ENCODE measurements around the gene SEC24D.
"Not testable (repeated sequence)": the region's sequence is repeated elsewhere in the genome, so short reads cannot be mapped to it uniquely, and the experiment has no call there.

Gene SEC24D

DNA sequence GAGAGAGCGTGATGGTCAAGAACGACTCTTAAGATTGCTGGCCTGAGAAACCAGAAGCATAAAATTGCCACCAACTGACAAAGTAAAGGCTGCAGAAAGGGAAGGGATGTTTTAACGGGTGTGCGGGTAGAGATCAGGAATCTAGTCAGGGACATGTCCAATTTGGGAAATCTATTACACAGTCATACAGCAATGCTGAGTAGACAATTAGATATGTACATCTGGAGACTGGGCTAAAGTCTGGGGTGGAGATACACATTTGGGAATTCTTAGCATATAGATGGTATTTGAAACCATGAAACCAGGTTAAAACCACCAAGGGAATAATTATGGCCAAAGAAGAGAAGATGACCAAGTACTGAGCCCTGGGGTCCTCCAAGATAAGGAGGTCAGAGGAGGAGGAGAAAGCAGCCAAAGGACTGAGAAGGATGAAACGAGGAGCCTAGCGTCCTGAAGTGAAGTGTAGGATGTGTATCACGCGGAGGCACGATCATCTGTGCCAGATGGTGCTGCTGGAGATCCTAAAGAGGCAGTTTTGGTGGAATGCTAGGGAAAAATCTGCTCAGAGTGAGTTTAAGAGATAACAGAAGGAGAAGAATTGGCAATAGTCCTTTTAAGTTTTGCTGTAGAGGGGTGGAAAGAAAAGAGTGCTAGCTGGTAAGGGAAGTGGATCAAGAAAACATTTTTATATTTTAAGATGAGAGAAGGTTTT lies 36.5 kb downstream of the SEC24D start:
- Histone ChIP-seq H3K27me3 (ENCODE audit: control insufficient read depth in 1 of 2, insufficient read depth in 2 of 2, low read length in 2 of 2) (no peaks in the 10 kb centered on the region), H3K9ac (ENCODE audit: low read length) (no peak overlapping the region), H3K4me1 (ENCODE audit: insufficient read depth, low read length) (no peaks in the 10 kb centered on the region), H3K27ac (ENCODE audit: low read depth, low read length) (no peak overlapping the region), H3K9me3 (ENCODE audit: low read length) (no peaks in the 10 kb centered on the region), H3K4me3 (ENCODE audit: low read depth in 1 of 2, low read length in 2 of 2) (no peak overlapping the region), H3K36me3 (ENCODE audit: insufficient read depth, low read length) (peaks cover 43% of the 10 kb centered on the region)

- peaks cover 43% of the 10 kb centered on the region for H3K36me3 ChIP-seq (ENCODE audit: insufficient read depth, low read length)
Observed at GRCh38 chr4:118798658-118799057, 37.3 kb downstream of the SEC24D start.

GRCh38 chr4:118797558-118798142 lies 38.3 kb downstream of the SEC24D start:
- Histone ChIP-seq H3K4me1 (ENCODE audit: insufficient read depth, low read length) (peaks cover 8% of the 10 kb centered on the region), H3K27ac (ENCODE audit: low read depth, low read length) (no peak overlapping the region), H3K9ac (ENCODE audit: low read length) (no peak overlapping the region), H3K4me3 (ENCODE audit: low read depth in 1 of 2, low read length in 2 of 2) (no peak overlapping the region), H3K9me3 (ENCODE audit: low read length) (no peaks in the 10 kb centered on the region), H3K27me3 (ENCODE audit: control insufficient read depth in 1 of 2, insufficient read depth in 2 of 2, low read length in 2 of 2) (no peaks in the 10 kb centered on the region), H3K36me3 (ENCODE audit: insufficient read depth, low read length) (peaks cover 40% of the 10 kb centered on the region)

More at GRCh38 chr4:118798658-118799057, 37.3 kb downstream of the SEC24D start:
- H3K9ac ChIP-seq (ENCODE audit: low read length), result no peak overlapping the region
- H3K9me3 ChIP-seq (ENCODE audit: low read length), result no peaks in the 10 kb centered on the region
- H3K27ac ChIP-seq (ENCODE audit: low read depth, low read length), result no peak overlapping the region
- no peaks in the 10 kb centered on the region for H3K27me3 ChIP-seq (ENCODE audit: control insufficient read depth in 1 of 2, insufficient read depth in 2 of 2, low read length in 2 of 2)
- H3K4me1 ChIP-seq (ENCODE audit: insufficient read depth, low read length), result peaks cover 4% of the 10 kb centered on the region
- H3K4me3 ChIP-seq (ENCODE audit: low read depth in 1 of 2, low read length in 2 of 2), result no peak overlapping the region

- H3K9ac ChIP-seq (ENCODE audit: low read length); H3K27ac ChIP-seq (ENCODE audit: low read depth, low read length); H3K4me3 ChIP-seq (ENCODE audit: low read depth in 1 of 2, low read length in 2 of 2); H3K9me3 ChIP-seq (ENCODE audit: low read length); H3K27me3 ChIP-seq (ENCODE audit: control insufficient read depth in 1 of 2, insufficient read depth in 2 of 2, low read length in 2 of 2): not testable (repeated sequence)
- Histone ChIP-seq H3K4me1 (ENCODE audit: insufficient read depth, low read length) (peaks cover 31% of the 10 kb centered on the region), H3K36me3 (ENCODE audit: insufficient read depth, low read length) (peaks cover 11% of the 10 kb centered on the region)
Observed at GRCh38 chr4:118791690-118792446, 44.1 kb downstream of the SEC24D start.

DNA sequence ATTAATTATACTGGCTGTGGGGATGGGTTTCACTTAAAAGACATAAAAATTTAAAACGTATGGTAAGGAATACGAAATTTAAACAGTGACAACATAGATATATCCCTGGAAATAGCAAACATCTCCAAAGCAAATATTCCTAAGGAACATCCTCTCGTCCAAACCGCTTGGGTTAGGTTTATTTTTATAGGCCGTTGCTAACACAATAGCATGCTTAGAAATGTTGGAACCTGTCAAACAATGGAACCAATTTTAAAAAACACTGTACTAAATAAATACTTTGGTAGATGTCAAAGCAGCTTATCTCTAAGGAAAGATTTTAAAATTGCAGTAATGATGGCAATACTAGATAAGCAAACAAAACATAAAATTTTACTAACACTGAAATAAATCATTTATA lies 45.4 kb downstream of the SEC24D start:
- Histone ChIP-seq H3K4me3 (ENCODE audit: low read depth in 1 of 2, low read length in 2 of 2) (no peak overlapping the region), H3K36me3 (ENCODE audit: insufficient read depth, low read length) (peaks cover 2% of the 10 kb centered on the region), H3K4me1 (ENCODE audit: insufficient read depth, low read length) (peaks cover 31% of the 10 kb centered on the region), H3K27me3 (ENCODE audit: control insufficient read depth in 1 of 2, insufficient read depth in 2 of 2, low read length in 2 of 2) (no peaks in the 10 kb centered on the region), H3K27ac (ENCODE audit: low read depth, low read length) (peak overlapping the region; percentile 52), H3K9me3 (ENCODE audit: low read length) (no peaks in the 10 kb centered on the region), H3K9ac (ENCODE audit: low read length) (no peak overlapping the region)

DNA sequence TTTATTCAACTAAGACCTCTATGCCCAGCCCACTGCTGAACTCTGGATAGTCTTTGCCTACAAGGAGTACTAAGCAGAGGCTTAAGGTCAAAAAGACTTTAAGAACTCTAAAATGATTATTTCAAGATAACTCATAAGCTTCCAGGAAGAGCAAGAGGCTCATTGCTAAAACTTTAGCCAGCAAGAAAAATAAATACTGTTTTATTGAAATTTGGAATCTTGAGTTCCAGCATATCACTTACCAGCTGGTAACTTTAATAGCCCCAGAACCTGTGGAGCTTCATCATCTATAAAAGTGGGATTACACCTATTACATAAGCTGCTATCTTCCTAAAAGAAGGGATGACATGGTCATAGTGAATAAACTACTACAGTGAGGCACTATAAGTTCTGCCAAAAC lies 47.0 kb downstream of the SEC24D start:
- Histone ChIP-seq H3K9ac (ENCODE audit: low read length) (no peak overlapping the region), H3K27ac (ENCODE audit: low read depth, low read length) (peak overlapping the region; percentile 29), H3K4me1 (ENCODE audit: insufficient read depth, low read length) (peaks cover 29% of the 10 kb centered on the region), H3K36me3 (ENCODE audit: insufficient read depth, low read length) (no peaks in the 10 kb centered on the region), H3K4me3 (ENCODE audit: low read depth in 1 of 2, low read length in 2 of 2) (no peak overlapping the region), H3K27me3 (ENCODE audit: control insufficient read depth in 1 of 2, insufficient read depth in 2 of 2, low read length in 2 of 2) (no peaks in the 10 kb centered on the region), H3K9me3 (ENCODE audit: low read length) (no peaks in the 10 kb centered on the region)

- no peaks in the 10 kb centered on the region for H3K27me3 ChIP-seq (ENCODE audit: control insufficient read depth in 1 of 2, insufficient read depth in 2 of 2, low read length in 2 of 2)
- no peak overlapping the region for H3K9ac ChIP-seq (ENCODE audit: low read length)
- H3K36me3 ChIP-seq (ENCODE audit: insufficient read depth, low read length), result no peaks in the 10 kb centered on the region
- peaks cover 23% of the 10 kb centered on the region for H3K4me1 ChIP-seq (ENCODE audit: insufficient read depth, low read length)
- no peak overlapping the region for H3K4me3 ChIP-seq (ENCODE audit: low read depth in 1 of 2, low read length in 2 of 2)
- no peaks in the 10 kb centered on the region for H3K9me3 ChIP-seq (ENCODE audit: low read length)
- no peak overlapping the region for H3K27ac ChIP-seq (ENCODE audit: low read depth, low read length)
Observed at GRCh38 chr4:118787844-118788380, 48.0 kb downstream of the SEC24D start.

GRCh38 chr4:118784776-118785175 lies 51.1 kb downstream of the SEC24D start:
- Histone ChIP-seq H3K36me3 (ENCODE audit: insufficient read depth, low read length) (no peaks in the 10 kb centered on the region), H3K27ac (ENCODE audit: low read depth, low read length) (no peak overlapping the region), H3K4me1 (ENCODE audit: insufficient read depth, low read length) (peaks cover 15% of the 10 kb centered on the region), H3K4me3 (ENCODE audit: low read depth in 1 of 2, low read length in 2 of 2) (no peak overlapping the region), H3K27me3 (ENCODE audit: control insufficient read depth in 1 of 2, insufficient read depth in 2 of 2, low read length in 2 of 2) (no peaks in the 10 kb centered on the region), H3K9ac (ENCODE audit: low read length) (no peak overlapping the region), H3K9me3 (ENCODE audit: low read length) (no peaks in the 10 kb centered on the region)

DNA sequence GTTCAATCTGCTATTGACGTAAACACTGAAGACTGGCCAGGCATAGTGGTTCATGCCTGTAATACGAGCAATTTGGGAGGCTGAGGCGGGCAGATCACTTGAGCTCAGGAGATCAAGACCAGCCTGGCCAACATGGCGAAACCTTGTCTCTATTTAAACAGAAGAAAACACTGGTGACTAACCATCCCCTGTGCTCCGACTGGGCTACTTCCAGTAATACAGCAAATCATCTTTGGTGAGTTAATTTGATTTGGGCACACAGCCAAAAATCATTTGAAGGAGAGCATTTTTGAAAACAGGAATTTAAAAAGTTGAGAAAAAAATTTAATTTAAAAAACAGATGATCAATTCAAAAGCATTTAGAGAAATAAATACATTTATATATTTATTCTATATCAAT lies 52.0 kb downstream of the SEC24D start:
- Histone ChIP-seq H3K27ac (ENCODE audit: low read depth, low read length) (no peak overlapping the region), H3K36me3 (ENCODE audit: insufficient read depth, low read length) (no peaks in the 10 kb centered on the region), H3K4me1 (ENCODE audit: insufficient read depth, low read length) (peaks cover 11% of the 10 kb centered on the region), H3K27me3 (ENCODE audit: control insufficient read depth in 1 of 2, insufficient read depth in 2 of 2, low read length in 2 of 2) (no peaks in the 10 kb centered on the region), H3K9ac (ENCODE audit: low read length) (no peak overlapping the region), H3K9me3 (ENCODE audit: low read length) (no peaks in the 10 kb centered on the region), H3K4me3 (ENCODE audit: low read depth in 1 of 2, low read length in 2 of 2) (no peak overlapping the region)

DNA sequence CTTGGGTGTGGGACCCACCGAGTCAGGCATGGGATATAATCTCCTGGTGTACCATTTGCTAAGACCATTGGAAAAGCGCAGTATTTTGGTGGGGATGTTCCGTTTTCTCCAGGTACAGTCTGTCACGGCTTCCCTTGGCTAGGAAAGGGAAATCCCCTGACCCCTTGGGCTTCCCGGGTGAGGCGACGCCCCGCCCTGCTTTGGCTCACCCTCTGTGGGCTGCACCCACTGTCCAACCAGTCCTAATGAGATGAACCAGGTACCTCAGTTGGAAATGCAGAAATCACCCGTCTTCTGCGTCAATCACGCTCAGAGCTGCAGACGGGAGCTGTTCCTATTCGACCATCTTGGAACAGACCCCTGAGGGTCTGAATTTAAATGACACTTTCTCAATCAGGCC lies 53.0 kb downstream of the SEC24D start:
- H3K27ac ChIP-seq (ENCODE audit: low read depth, low read length); H3K9me3 ChIP-seq (ENCODE audit: low read length); H3K4me3 ChIP-seq (ENCODE audit: low read depth in 1 of 2, low read length in 2 of 2); H3K36me3 ChIP-seq (ENCODE audit: insufficient read depth, low read length); H3K9ac ChIP-seq (ENCODE audit: low read length); H3K27me3 ChIP-seq (ENCODE audit: control insufficient read depth in 1 of 2, insufficient read depth in 2 of 2, low read length in 2 of 2); H3K4me1 ChIP-seq (ENCODE audit: insufficient read depth, low read length): not testable (repeated sequence)

DNA sequence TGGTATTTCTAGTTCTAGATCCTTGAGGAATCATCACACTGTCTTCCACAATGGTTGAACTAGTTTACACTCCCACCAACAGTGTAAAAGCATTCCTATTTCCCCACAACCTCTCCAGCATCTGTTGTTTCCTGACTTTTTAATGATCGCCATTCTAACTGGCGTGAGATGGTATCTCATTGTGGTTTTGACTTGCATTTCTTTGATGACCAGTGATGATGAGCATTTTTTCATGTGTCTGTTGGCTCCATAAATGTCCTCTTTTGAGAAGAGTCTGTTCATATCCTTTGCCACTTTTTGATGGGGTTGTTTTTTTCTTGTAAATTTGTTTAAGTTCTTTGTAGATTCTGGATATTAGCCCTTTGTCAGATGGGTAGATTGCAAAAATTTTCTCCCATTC lies 58.3 kb downstream of the SEC24D start:
- H3K4me1 ChIP-seq (ENCODE audit: insufficient read depth, low read length), result peaks cover 25% of the 10 kb centered on the region
- not testable (repeated sequence) for H3K36me3 ChIP-seq (ENCODE audit: insufficient read depth, low read length); H3K4me3 ChIP-seq (ENCODE audit: low read depth in 1 of 2, low read length in 2 of 2); H3K27me3 ChIP-seq (ENCODE audit: control insufficient read depth in 1 of 2, insufficient read depth in 2 of 2, low read length in 2 of 2); H3K9ac ChIP-seq (ENCODE audit: low read length); H3K9me3 ChIP-seq (ENCODE audit: low read length); H3K27ac ChIP-seq (ENCODE audit: low read depth, low read length)

All from muscle layer of colon (tissue), 2 donors.